ENCODE measurements around the gene SETD6.

The SETD6 gene

DNA sequence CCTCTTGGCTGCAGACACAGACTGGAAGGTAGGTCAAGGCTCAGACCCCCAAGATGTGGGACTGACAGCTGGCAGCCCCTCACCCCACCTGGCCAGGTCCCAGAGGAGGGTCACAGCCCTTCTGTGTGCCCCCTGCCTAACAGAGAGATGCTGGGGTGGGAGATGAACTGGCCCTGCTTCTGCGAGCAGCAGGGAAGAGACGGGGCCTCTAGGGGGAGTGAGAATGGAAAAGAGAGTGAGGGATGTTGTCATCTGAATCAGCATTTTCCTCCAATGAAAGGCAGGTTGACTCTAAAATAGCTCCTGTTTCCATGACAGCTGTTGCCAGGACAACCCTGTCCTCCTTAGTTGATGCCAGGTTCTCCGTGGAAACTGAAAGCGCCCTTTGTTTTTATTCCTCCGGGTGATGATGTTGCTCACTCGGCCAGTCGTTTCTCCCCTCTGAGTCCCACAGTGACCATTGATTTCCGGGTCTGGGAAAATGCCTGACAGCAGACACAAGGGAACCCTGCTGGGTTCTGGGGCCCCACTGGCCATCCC is 20.3 kb upstream of the SETD6 start:
- peak; percentile 93 for DNase-seq

DNA sequence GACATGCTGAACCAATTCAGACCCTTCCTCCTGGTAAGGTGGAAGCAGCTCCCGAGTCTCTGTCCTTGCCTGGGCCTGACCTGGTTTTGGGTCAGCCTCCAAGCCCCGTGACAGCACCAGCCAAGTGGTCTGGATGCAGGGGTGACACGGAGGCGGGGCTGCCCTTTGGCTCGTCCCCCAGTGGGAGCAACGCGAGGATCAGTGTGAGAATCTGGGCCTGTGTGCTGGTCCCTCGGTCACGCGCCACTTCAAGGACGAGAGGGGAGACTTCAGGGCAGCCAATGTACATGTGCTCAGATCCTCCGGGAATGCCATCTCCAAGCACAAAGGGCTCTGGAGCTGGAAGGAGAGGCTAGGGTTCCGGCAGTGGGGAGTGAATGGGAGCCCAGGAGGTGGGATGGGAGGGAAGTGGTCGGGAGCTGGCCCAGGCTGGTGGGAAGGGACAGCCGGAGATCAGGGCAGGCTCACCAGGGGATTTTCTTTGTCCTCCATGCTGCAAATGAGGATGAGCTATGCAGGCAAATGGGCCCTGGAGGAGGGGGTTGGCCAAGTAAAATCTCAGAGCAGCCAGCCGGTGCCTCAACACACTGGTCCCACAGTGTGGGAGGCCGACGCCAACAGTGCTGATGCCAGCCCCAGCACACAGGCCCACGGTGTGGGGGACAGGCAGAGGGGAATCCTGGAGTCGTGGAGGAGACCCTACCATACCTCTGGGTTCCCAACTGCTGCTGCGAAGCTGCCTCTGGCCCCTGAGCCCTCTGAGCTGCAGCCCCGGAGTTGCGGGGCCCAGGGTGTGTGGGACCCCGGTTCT is 19.6 kb upstream of the SETD6 start:
- no peak for DNase-seq

DNA sequence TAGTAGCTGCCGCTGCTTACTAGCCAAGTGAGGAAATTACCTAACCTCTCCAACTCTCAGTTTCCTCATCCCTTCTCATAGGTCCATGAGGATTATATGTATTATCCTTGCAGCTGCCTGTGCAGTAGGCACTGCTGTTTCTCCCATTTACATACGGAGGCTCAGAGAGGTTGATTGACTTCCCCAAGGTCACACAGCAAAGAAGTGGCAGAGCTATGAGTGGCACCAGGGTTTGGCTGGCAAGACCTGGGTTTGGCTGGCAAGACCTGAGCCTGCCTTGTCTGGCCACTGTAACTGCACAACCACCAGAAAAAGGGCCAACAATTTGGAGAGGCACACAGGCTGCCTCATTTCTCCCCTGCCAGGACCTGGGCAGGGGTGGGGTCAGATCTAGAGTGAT is 17.8 kb upstream of the SETD6 start:
- DNase-seq: no peak

DNA sequence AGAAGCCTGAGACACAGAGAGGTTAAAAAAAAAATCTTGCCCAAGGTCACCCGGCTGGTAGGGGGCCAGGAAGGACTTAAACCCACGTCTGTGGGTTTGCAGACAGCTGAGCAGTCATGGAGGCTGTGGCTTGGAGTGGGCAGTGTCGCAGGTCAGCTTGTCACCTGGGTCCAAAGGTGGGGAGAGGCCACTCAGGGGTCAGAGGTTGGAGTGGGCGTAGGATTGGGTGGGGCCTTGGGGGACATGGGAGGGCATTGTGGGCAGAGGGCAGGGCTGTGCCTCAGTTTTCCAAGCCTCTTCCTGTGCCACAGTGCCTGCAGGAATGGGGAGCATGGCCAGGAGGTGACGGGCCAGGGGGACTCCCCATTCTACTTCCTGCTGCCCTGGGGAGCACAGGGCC is 17.4 kb upstream of the SETD6 start:
- no peak for DNase-seq

DNA sequence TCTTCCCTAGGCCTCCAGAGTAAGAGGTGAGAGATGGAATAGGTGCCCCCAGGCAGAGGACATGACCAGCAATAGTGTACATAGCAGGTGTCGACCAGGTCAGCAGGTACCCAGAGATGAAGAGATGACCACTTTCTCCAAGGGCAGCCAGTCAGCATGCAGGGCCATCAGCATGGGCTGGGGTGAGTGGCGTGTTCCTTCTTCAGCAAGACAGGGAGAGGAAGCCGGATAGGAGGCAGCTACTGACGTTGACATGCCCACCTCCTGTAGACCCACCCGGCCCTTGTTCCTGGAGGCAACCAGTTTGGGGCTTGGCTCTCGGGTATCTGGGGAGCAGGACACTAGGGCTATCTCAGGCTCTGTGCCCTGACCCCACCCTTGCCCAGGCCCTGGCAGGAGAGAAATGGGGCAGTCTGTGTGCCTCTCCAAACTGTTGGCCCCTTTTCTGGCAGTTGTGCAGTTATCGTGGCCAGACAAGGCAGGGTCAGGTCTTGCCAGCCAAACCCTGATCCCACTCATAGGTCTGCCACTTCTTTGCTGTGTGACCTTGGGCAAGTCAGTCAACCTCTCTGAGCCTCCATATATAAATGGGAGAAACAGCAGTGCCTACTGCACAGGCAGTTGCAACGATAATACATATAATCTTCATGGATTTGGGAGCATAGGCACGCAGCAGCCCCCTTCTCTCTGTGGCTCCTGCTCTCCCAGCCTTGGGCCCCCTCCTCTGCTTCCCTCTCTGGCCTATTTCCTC is 16.8 kb upstream of the SETD6 start:
- no peak for DNase-seq

DNA sequence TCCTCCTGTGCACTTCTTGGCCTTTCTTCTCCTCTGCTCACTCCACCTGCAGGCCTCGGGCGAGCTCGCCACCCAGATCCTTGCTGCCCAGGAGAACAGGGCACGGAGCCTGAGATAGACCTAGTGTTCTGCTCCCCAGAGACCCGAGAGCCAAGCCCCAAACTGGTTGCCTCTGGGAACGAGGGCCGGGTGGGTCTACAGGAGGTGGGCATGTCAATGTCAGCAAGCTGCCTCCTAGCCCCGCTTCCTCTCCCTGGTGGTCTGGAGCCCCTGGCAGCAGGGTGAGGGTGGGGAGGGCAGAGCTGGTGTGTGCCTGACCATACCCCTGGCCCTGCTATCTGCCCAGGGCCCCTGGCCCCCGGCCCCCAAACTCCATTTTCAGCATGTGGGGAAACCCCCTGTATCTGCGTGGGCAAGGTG is 16.2 kb upstream of the SETD6 start:
- no peak for DNase-seq

DNA sequence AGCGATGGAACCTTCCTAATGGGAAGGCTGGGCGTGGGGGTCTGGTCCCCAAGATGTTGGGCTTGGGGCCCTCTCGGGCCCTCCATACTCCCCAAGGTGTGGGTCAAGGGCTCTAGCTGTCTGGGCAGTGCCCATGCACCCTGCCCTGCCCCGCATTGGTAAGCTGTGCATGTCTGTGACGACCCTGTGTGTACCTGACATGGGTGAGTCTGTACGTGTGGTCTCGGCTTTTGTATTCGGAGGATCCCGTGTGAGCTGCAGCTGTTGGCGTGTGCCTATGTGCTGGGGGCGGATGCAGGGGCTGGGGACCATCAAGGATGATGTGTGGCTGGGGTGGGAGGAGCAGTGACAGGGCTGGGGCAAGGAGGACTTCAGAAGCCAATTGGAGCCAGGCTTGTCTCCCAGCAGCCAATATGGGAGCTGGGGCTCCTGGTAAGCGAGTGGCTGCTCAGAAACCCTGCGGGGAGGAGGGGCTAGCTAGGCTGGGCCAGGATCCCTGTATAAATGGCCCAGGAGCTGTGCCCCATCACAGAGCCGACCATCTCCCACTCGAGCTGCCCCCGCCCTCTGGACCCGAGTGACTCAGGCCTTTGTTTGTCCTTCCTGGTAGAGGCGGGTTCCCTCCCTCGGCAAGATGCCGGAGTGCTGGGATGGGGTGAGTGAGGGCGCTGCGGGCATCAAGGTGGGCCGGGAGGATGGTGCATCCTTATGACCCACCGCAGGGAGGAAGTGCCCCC is 15.5 kb upstream of the SETD6 start, which contains the start of gene NDRG4:
Gene NDRG4 (plus strand): TSS at position 529 of the 737 bp plus-strand sequence. CDS start 106 bp downstream, at position 635.
- peak; percentile 70 for DNase-seq

DNA sequence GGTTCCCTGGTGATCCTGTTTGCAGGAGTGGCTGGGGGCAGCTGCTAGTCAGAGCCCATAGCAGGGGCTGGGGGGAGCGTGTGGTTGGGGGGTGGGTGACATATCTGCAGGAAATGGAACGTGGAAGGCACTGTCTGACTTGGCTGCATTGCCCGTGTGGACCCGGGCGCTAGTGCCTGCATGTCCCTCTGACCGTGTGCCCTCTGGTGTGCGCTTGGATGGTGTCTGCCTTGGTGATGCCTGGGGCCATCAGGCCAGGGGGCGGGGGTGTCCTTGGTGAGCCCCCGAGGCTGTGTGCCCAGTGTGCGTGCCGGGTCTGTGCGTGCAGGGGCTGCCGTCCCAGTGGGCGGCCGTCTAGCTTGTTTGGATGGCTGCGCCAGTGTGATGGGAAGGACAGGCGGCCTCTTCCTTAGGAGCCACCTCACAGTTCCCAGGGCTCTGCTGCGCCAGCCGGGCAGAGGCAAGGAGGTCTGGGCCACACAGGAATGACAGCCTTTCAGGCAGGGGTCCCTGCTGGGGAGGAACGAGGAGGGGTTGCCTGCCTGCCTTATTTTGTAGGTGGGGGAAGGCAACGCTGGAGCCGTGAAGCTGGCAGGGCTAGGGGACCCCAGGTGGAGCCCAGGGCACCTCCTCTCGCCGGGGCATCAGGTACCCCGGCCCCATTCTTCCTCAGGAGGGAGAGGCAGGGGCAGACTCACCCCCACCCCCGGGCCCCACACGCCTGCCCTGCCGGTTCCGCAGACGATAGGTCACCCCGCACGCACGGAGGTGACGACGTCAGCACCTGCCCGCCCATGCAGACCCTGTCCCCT is 14.7 kb upstream of the SETD6 start:
- no peak for DNase-seq

DNA sequence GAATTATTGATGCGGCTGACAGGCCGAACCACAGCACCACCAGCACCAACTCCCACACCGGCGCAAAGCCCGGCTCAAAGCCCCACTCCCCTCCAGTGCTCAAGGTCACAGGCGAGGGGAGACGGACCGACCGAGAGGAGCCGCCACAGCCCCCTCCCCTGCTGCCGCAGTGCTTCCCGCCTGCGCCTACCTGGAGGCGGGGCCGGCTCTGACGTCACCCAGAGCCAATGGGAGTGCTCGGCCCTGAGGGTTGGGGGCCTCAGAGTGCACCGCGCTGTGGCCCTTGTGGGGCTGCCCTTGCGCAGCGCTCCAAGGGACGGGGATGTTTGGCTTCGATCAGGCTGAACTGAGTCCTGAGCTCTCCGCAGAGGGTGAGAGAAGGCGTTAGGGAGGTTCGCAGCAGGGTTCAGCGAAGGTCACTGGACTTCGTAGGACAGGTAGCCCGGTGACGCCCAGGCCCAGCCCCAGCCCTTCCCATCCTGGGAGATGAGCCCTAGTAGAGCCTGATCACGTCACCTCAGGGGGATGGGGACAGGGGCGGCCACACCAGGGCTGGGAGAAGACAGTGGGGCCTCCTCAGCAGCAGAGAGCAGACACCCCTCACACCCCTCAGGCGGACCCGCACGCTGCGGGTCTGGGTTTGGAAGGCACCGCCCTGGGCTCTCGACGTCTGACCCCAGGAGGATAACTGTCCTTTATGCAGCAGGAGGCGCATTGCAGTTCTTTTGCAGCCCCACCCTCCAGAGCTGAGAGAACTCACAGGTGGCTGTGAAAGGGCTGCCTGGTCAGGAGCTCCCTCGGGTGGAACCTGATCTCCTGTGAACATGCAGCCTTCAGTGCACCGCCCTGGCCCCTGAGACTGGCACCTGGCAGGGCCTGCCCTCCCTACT is 13.8 kb upstream of the SETD6 start:
- DNase-seq: no peak

DNA sequence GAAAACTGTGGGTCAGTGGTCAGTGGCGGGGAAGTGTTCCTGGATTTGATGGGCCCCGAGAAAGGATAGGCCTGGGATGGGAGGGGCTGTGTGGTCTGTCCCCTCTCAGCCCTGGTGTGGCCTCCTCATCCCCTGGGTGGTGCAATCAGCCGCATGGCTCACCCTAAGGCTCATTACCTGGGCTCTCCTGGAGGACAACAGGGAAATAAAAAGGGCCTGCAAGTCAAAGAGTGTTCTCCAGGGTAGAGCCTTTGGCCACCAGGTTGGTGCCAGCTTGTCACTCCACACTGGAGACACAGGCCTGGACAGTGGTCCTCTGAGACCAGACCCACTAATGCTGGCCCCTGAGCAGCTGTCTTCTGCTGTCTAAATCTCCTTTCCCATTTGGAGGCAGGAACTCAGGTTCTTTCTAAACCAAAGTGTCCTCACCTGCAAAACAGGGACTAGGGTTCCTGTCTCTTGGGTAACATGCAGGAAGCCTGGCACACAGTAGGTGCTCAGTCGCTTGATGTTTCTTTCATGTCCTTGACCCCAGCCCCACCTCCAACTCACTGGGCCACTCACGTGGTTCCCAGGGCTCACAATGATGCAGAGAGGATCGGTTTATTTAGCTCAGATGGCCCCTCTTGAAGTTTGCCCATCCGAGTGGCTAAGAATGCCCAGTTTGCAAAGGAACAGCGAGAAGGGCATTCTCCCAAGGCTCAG is 12.9 kb upstream of the SETD6 start:
- DNase-seq: no peak

DNA sequence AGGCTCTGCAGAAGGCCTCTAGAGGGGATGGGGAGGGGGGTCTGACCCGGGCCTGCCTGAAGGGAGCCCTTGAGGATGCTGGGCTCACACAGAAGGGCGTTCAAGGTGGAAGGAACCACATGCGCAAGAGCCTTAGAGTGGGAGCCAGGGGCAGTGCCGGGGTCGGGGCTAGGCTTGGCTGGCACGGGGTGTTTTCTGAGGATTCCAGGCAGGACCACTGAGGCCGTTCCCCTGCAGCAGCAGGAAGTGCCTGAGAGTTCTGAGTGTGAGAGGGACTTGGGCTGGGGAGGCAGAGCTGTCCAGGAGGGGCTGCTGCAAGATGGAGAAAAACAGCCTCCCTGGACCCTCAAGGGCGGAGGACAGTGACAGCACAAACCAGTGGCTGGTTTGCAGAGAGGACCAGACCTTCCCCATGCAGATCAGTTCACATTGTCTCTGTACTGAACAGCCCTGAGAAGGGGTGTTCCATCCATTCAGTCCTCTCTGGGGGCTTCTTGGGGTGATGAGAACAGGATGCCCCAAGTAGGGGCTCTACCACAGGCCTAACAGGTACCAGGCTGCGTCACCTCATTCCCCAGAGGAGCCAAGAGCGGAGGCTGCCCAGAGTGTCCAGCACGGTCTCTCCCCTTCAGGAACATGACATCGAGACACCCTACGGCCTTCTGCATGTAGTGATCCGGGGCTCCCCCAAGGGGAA is 12.0 kb upstream of the SETD6 start:
- DNase-seq: no peak

DNA sequence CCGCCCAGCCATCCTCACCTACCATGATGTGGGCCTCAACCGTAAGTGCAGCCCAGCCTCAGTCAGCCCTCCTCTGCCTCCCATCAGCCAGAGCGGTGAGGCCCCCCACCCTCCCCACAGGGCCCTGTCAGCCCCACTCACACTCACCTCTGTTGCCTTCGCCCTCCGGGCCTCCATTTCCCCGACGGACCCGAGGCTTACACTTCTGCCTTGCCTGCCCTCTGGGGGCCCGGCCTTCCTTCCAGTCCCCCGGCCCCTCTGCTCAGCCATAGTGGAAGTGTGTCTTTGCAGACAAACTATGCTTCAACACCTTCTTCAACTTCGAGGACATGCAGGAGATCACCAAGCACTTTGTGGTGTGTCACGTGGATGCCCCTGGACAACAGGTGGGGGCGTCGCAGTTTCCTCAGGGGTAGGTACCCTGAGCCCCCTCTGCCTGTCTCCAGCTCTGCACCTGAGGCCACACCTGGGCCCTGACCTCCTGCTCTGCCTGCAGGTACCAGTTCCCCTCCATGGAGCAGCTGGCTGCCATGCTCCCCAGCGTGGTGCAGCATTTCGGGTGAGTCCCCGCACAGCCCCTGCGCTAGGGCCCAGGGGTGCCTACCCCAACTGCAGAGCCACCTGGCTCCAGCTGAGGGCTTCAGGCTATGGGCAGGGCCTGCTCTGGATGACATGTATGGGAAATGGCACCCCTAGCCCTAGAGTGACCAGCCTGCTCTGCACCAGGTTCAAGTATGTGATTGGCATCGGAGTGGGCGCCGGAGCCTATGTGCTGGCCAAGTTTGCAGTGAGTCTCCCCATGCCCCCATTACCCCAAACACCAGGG is 11.2 kb upstream of the SETD6 start:
- DNase-seq: no peak

DNA sequence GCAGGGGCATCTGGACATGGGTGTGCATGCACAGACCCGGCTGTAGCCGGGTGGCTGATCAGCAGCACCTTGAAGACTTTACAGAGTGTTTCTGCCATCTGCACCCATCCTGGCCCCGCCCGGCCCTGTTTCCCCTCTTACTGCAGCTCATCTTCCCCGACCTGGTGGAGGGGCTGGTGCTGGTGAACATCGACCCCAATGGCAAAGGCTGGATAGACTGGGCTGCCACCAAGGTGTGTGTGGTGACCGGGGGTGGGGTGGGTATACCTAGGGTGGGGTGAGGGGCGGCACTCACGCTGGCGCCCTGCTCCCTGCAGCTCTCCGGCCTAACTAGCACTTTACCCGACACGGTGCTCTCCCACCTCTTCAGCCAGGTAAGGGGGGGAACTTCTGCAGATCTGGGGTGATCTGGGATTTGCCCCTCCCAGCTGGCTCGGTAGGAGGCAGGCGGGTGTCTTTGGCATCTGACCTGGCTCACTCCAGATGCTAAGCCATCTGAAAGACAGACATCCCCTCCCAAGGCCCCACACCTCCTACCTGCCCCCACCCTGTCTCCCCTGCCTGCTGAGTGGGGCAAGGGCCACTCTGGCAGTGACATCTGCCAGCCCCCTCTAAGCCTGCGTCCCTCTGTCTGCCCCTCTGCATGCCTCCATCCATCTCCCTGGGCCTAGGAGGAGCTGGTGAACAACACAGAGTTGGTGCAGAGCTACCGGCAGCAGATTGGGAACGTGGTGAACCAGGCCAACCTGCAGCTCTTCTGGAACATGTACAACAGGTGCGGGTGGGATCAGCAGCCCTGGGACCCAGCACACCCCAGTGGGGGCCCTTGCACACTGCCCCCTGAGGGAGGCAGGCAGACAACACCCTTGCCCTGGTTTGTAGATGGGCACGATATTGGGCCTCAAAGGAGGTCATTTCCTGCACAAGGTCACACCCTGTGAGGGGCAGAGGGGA is 8.8 kb upstream of the SETD6 start:
- DNase-seq: no peak

DNA sequence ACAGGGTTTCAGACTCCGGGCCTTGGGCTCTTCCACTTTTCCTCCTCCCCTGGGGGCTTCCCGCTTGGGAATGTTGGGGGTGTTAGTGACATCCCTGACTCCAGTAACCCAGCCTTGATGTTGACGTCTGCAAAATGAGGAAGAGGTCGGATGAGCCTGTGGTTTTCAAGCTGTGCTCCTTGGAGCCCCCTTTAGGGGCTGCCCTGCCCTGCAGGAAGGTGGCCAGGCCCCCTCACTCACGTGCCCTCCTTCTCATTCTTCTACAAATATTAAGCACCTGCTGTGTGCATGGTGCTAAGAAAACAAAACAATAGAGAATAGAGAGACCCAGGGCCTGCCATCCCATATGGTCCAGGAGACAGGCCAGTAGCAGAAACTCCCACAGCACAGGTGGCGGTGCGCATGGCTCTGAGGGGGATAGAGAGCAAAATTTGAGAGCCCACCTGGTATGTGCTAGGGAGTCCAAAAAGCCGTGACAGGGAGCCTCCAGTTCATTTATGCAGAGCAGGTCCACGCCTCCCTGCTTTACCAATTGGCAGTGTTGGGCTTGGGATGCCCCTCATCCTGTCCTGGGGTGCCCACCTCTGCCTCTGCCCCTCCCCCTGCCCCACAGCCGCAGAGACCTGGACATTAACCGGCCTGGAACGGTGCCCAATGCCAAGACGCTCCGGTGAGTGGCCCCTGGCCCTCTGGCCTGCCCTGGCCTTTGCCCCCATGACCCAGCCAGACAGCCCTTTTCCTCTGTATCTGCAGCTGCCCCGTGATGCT is 7.9 kb upstream of the SETD6 start:
- DNase-seq: no peak

DNA sequence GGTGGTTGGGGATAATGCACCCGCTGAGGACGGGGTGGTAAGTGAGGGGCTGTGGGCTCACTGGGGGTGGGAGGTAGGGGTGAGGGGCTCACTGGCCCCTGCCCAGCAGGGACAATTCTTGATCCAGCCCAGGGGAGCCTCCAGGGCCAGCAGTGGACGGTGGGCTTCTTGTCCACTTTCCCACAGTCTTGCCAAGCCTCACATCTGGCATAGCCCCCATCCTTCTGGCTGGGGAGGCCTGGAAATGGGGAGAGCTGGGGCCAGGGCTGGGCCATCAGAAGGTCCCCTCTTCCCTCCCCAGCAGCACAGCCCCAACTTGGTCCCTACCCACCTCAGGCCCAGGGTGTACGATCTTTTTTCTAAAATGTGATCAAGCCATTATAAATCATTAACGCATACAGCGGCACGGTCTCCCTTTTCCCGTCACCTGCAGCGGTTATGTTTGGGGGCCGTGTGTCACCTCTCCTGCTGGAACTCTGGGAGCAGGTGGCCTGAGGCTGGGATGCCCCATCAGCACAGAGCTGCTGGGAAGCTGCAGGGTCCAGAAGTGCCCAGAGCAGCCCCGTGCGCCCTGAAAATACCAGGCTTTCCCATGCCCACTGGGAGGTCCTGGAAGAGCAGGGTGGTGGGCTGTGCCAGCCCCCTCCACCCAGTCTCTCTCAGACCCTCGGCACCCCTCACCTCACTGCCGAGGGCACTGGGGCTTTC is 7.2 kb upstream of the SETD6 start:
- no peak for DNase-seq

DNA sequence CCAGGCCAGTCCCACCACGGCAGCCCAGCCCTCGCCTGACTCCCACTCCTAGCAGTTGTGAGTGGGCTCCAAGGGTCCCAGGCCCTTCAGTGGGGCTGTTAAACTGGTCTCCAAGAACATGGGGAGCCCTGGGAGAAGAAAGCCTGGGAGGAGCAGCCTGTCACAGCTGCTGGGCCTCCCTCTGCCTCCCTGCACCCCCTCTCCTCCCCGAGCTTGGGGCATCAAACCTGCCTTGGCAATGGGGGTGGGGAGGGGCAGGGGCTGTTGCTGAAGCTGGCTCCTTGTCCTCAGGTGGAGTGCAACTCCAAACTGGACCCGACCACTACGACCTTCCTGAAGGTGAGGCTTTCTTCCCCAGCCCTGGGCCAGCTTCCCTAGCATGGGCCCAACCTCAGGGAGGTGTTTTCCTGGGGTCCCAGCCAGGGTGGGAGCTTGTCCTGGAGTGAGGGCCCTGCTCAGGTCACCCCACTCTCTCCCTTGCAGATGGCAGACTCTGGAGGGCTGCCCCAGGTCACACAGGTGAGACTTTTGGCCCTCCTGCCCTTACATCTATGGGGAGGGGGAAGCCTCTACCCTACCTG is 6.6 kb upstream of the SETD6 start:
- no peak for DNase-seq

Measured in hematopoietic multipotent progenitor cell treated with erythropoietin and hydrocortisone succinate and interleukin-3 and kit ligand, for 6 days (in vitro differentiated cells).